ENCODE data around the gene TRMT1. TPM values are rescaled to one million over a fixed set of nuclear protein-coding genes. Genes with fewer than 3 reads are reported as not detected.

TRMT1 gene
- total RNA-seq, 4 donors from 2014 or later = 35.1 to 46.2 (median 40.6) TPM

- no peaks in the 10 kb centered on the region for H3K27me3 ChIP-seq
- H3K9me3 ChIP-seq = no peaks in the 10 kb centered on the region
- no peaks in the 10 kb centered on the region for H3K4me1 ChIP-seq
- DNase-seq (ENCODE audit: low spot score in 2 of 2) = no peak
- WGBS = 86% methylated on average over 14 of the region's 40 CpGs
- peaks cover 54% of the 10 kb centered on the region for H3K36me3 ChIP-seq
- no peak overlapping the region for H3K4me3 ChIP-seq
- TF ChIP-seq POLR2AphosphoS5 (IDR thresholded peaks at IDR 0.05) (no peak), POLR2A (IDR thresholded peaks at IDR 0.05) (no peak), EP300 (IDR thresholded peaks at IDR 0.05) (no peak)
- TF ChIP-seq, protein P1, sequence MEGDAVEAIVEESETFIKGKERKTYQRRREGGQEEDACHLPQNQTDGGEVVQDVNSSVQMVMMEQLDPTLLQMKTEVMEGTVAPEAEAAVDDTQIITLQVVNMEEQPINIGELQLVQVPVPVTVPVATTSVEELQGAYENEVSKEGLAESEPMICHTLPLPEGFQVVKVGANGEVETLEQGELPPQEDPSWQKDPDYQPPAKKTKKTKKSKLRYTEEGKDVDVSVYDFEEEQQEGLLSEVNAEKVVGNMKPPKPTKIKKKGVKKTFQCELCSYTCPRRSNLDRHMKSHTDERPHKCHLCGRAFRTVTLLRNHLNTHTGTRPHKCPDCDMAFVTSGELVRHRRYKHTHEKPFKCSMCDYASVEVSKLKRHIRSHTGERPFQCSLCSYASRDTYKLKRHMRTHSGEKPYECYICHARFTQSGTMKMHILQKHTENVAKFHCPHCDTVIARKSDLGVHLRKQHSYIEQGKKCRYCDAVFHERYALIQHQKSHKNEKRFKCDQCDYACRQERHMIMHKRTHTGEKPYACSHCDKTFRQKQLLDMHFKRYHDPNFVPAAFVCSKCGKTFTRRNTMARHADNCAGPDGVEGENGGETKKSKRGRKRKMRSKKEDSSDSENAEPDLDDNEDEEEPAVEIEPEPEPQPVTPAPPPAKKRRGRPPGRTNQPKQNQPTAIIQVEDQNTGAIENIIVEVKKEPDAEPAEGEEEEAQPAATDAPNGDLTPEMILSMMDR (IDR thresholded peaks at IDR 0.05) = no peak
- H3K27ac ChIP-seq = no peak overlapping the region
Measured at GRCh38 chr19:13138171-13138915, 21.8 kb upstream of the TRMT1 start.

DNA sequence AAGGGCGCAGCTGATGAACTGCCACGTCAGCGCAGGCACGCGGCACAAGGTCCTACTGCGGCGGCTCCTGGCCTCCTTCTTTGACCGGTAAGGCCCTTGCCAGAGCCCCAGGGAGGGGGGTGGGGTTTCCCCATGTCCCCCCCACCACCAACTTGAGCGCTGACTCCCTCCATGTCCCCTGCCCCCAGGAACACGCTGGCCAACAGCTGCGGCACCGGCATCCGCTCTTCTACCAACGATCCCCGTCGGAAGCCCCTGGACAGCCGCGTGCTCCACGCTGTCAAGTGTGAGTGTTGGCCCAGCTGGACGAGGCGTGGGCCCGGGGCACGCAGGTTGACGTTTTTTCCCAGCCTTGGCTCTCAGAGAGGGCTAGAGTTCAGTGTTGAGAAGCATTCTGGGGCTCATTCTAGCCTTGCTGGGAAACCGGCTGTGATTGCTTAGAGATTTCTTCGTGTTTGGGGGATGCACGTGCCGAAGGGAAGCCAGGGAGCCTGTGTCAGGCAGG lies 20.8 kb upstream of the TRMT1 start:
- Histone ChIP-seq H3K9me3 (no peaks in the 10 kb centered on the region), H3K27me3 (no peaks in the 10 kb centered on the region), H3K4me3 (no peak overlapping the region), H3K27ac (no peak overlapping the region), H3K4me1 (no peaks in the 10 kb centered on the region), H3K36me3 (peaks cover 54% of the 10 kb centered on the region)
- no peak for DNase-seq (ENCODE audit: low spot score in 2 of 2)
- TF ChIP-seq EP300 (IDR thresholded peaks at IDR 0.05) = no peak
- no peak for TF ChIP-seq POLR2A (IDR thresholded peaks at IDR 0.05)
- TF ChIP-seq, protein P1 (IDR thresholded peaks at IDR 0.05) = no peak
- no peak for TF ChIP-seq POLR2AphosphoS5 (IDR thresholded peaks at IDR 0.05)
- WGBS = 91% methylated on average over 23 of the region's 28 CpGs

- WGBS = 94% methylated on average over 18 of the region's 60 CpGs
- peaks cover 6% of the 10 kb centered on the region for H3K4me1 ChIP-seq
- H3K36me3 ChIP-seq = peaks cover 50% of the 10 kb centered on the region
- no peaks in the 10 kb centered on the region for H3K9me3 ChIP-seq
- no peak for DNase-seq (ENCODE audit: low spot score in 2 of 2)
- no peak overlapping the region for H3K27ac ChIP-seq
- H3K27me3 ChIP-seq = no peaks in the 10 kb centered on the region
- no peak for TF ChIP-seq POLR2A (IDR thresholded peaks at IDR 0.05)
- no peak for TF ChIP-seq EP300 (IDR thresholded peaks at IDR 0.05)
- TF ChIP-seq POLR2AphosphoS5 (IDR thresholded peaks at IDR 0.05) = no peak
- TF ChIP-seq, protein P1 (IDR thresholded peaks at IDR 0.05) = no peak
- H3K4me3 ChIP-seq = no peak overlapping the region
Measured at GRCh38 chr19:13135068-13136062, 18.8 kb upstream of the TRMT1 start.

GRCh38 chr19:13134626-13135025 lies 18.1 kb upstream of the TRMT1 start:
- DNase-seq (ENCODE audit: low spot score in 2 of 2) = no peak
- Histone ChIP-seq H3K27me3 (no peaks in the 10 kb centered on the region), H3K4me1 (peaks cover 6% of the 10 kb centered on the region), H3K27ac (no peak overlapping the region), H3K36me3 (peaks cover 46% of the 10 kb centered on the region), H3K9me3 (no peaks in the 10 kb centered on the region), H3K4me3 (no peak overlapping the region)
- 95% methylated on average over 3 of the region's 3 CpGs for WGBS
- no peak for TF ChIP-seq POLR2A (IDR thresholded peaks at IDR 0.05)

DNA sequence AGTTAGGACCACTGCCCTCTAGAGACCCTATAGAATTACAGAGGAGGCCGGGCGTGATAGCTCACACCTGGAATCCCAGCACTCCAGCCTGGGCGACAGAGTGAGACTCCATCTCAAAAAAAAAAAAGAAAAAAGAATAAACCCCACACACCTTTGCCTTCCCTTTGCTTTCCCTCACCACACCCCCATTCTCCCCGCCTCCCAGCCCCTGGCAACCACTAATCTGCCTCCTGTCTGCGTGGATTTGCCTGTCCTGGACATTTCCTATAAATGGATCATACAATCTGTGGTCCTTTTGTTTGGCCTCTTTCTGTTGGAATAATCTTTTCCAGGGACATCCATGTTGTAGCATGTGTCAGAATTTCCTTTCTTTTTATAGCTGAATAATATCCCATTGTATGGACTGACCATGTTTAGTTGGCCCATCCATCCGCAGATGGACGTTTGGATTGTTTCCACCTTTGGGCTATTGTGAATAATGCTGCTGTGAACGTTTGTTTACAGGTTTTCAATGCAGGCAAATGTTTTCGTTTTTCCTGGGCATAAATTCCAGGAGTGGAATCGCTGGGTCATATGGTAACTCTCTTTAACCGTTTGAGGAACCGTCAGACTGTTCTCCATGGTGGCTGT lies 16.8 kb upstream of the TRMT1 start:
- H3K9me3 ChIP-seq = no peaks in the 10 kb centered on the region
- 68% methylated on average over 12 of the region's 12 CpGs for WGBS
- no peak overlapping the region for H3K27ac ChIP-seq
- peaks cover 6% of the 10 kb centered on the region for H3K4me1 ChIP-seq
- DNase-seq (ENCODE audit: low spot score in 2 of 2) = no peak
- H3K36me3 ChIP-seq = peaks cover 38% of the 10 kb centered on the region
- no peak for TF ChIP-seq EP300 (IDR thresholded peaks at IDR 0.05)
- TF ChIP-seq POLR2A (IDR thresholded peaks at IDR 0.05) = no peak
- TF ChIP-seq POLR2AphosphoS5 (IDR thresholded peaks at IDR 0.05) = no peak
- TF ChIP-seq, protein P1 (IDR thresholded peaks at IDR 0.05) = no peak
- no peak overlapping the region for H3K4me3 ChIP-seq
- no peaks in the 10 kb centered on the region for H3K27me3 ChIP-seq
